GM20000 (cell line): ENCODE results near the gene NRDE2.
A peak's percentile ranks its signal among the peaks of the same experiment; 100 is the strongest.
"Not testable (repeated sequence)": the region's sequence is repeated elsewhere in the genome, so short reads cannot be mapped to it uniquely, and the experiment has no call there.

Experiments
- DNase-seq: peaks from one replicate; pipeline ENCODE4 v3.0.0; 2012; ENCODE audit warnings: low spot score
- TF ChIP-seq, protein P1 (sequence below): IDR thresholded peaks from 2 replicates; pipeline ENCODE4 v1.5.1; 2012; ENCODE audit warnings: mild to moderate bottlenecking, control low read depth; ENCODE audit errors: extremely low read depth, missing control alignments

Gene NRDE2

DNA sequence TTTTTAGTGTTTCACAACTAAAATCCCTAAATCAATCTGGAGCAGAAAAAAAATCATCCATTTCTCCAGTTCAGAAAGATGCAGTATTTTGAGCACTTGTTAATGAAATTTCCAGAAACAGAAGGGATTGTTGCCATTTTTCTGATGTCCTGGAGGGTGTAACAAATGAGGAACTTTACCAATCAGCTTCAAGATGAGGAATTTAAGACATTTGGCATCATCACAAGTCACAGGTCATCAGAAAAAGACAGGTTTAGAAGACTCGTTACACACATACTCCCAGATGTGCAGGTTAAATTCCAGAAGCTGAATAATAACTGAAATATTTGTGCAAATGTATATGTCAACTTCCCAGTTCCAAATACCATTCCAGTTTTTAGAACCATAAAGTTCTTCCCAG, 75.9 kb downstream of the NRDE2 start:
- TF ChIP-seq, protein P1, sequence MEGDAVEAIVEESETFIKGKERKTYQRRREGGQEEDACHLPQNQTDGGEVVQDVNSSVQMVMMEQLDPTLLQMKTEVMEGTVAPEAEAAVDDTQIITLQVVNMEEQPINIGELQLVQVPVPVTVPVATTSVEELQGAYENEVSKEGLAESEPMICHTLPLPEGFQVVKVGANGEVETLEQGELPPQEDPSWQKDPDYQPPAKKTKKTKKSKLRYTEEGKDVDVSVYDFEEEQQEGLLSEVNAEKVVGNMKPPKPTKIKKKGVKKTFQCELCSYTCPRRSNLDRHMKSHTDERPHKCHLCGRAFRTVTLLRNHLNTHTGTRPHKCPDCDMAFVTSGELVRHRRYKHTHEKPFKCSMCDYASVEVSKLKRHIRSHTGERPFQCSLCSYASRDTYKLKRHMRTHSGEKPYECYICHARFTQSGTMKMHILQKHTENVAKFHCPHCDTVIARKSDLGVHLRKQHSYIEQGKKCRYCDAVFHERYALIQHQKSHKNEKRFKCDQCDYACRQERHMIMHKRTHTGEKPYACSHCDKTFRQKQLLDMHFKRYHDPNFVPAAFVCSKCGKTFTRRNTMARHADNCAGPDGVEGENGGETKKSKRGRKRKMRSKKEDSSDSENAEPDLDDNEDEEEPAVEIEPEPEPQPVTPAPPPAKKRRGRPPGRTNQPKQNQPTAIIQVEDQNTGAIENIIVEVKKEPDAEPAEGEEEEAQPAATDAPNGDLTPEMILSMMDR, result no peak
- DNase-seq, result no peak

DNA sequence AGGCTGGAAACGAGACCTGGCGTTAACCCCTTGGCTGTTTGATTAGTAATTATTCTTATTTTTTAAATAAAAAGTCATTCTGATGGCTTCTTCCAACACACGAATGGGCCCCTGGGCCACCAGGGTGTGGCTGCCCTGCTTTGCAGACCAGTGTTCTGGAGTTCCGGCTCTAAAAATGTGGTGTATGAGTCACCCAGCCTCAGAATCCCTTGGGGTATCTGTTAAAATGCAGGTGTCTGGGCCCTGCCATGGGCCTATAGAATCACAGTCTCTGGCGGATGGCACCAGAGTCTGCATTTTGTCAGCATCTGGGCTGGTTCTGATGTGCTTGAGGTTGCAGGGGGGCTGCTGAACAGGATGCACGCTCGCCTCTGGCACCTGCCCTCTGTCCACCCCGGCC, 77.9 kb downstream of the NRDE2 start:
- TF ChIP-seq, protein P1, result no peak
- no peak for DNase-seq

DNA sequence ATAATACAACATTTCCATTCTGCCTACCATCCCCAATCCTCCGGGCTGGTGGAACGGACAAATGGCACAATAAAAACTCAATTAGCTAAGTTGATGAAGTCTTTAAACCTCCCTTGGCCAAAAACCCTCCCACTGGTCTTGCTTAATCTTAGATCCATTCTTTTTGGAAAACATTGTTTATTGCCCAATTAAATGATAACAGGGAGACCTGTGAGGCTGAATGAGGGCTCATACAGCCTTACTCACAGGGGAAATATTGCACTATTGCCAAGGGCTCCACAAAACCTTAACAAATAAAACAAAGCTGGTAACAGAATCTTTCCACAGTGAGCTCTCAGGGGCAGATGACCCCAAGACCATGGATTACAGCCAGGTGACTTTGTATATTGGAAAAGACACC, 83.1 kb downstream of the NRDE2 start:
- TF ChIP-seq, protein P1, result no peak

DNA sequence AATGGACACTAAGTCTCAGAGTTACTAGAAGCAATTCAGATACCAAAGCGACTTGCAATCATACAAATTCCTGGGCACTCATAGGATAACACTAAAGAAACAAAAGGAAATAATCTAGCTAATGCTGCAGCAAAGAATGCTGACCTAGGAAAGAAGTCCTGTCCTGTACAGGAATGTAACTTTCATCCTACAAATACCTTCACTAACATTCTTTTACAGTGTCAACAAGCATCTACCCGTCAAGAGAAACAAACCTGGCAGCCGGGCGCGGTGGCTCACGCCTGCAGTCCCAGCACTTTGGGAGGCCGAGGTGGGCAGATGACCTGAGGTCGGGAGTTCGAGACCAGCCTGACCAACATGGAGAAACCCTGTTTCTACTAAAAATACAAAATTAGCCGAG, 84.3 kb downstream of the NRDE2 start:
- DNase-seq, result not testable (repeated sequence)

More for the DNA sequence above, 83.1 kb downstream of the NRDE2 start:
- DNase-seq, result no peak

DNA sequence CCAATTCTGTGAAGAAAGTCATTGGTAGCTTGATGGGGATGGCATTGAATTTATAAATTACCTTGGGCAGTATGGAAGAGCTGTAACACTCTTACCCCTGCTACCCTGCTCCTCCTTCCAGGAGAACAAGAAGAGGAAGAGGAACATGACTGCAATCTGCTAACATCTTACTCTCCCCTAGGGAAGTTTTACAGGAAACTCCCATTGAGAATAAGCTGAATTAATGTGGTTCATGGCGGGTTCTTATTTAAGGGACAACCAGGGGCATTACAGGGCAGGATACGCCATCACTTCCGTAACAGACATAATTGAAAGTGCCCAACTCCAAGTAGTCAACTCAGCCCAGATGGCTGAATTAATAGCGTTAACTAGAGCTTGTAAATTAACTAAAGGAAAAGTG, 84.8 kb downstream of the NRDE2 start:
- no peak for DNase-seq
- TF ChIP-seq, protein P1, result no peak

DNA sequence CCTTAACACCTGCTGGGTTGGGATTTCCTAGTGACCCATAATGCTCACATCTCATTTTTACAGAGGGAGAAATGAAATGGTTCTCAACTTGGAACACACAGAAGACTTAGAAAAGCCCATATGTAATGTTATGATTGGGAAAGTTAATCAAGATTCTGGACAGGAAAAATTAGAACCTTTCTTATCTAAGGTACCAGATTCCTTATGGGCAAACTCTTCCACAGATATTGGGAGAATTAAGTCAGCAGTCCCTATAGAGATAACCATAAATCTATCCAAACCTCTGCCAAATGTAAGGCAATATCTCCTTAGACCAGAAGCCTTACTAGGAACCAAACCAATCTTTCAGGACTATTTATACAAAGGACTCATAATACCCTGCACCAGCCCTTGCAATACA, 89.3 kb downstream of the NRDE2 start:
- DNase-seq, result no peak
- TF ChIP-seq, protein P1, result no peak

DNA sequence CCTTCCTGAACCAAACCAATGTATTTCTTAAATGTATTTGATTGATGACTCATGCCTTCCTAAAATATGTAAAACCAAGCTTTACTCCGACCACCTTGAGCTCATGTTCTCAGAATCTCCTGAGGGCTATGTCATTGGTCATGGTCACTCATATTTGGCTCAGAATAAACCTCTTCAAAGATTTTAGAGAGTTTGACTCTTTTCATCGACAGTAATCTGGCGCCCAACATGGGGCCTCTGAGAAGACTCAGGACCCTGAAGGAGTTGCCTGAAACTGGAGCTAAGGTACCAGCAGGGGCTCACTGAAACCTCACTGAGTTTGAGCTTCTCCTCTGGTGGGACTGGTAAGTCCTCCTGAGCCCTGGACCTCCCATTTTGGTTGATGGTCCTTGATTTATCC, 92.6 kb downstream of the NRDE2 start:
- TF ChIP-seq, protein P1, result no peak
- DNase-seq, result no peak

DNA sequence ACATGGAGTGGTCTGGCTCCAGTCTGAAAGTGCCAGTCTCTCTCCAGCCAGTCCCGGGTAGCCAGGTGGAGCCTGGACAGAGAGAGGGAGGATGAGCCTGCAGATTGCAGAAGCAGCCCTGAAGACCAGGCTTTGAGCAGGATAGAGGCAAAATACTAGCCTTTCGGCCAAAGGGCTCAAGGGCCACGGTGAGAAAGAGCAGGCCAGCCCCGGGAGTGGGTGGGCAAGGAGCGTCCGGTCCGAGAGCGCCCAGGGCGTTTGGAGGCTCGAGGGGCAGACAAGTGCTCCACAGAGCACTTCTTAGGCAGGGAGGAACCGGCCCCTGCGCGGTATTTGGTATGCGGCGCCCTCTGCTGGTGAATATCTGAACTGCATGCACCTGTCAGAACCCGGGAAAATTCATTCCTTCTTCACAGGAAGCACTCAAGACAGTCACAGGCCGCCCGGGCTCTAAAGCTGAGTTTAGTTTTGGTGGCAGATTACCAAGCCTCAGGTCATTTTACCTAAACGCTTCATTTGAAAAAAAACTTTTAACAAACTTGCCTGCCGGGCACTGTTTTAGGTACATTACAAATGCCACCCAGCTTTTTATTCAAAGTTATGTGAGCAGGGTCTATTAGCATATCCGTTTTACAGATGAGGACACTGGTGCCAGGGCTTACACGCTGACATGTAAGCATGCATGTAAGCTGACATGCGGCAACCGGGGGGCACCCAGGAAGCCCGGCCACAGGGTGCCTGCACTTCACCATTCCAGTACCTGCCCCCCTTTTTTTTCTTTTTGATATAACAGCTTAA, 96.4 kb downstream of the NRDE2 start:
- DNase-seq, result peak; percentile 78
- TF ChIP-seq, protein P1, result peak; percentile 73

DNA sequence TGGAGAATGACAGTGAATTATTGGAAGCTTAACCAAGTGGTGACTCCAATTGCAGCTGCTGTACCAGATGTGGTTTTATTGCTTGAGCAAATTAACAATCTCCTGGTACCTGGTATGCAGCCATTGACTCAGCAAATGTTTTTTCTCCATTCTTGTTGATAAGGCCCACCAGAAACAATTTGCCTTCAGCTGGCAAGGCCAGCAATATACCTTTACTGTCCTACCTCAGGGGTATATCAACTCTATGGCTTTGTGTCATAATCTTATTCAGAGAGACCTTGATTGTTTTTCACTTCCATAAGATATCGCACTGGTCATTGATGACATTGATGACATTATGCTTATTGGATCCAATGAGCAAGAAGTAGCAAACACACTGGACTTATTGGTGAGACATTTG, 101.8 kb downstream of the NRDE2 start:
- DNase-seq, result not testable (repeated sequence)
